HG02610 (cell line): ENCODE measurements around the gene HAND2.

ENCODE experiments used
- ATAC-seq: cut with Tn5 transposase; IDR thresholded peaks from one replicate; pipeline ENCODE4 v1.9.1; 2021; ENCODE audit warnings: mild to moderate bottlenecking, moderate library complexity; ENCODE audit not compliant: unreplicated experiment

Gene HAND2

DNA sequence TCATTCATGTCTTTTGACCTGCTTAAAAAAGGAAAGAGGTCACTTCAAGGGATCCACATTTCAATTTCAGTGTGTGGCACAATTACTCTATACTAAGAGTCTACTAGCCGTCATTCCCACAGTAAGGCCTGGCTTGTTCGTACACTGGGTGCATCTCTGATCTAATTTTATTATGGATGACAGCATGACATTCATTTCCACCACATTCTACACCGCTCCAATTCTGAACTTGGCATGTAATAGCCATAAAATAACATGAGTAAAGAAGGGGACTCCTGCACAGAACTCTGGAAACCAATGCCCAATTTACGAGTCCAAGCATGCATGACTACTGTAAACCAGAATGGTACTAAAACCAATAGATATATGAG lies 51.1 kb downstream of the HAND2 start:
- ATAC-seq: no peak

DNA sequence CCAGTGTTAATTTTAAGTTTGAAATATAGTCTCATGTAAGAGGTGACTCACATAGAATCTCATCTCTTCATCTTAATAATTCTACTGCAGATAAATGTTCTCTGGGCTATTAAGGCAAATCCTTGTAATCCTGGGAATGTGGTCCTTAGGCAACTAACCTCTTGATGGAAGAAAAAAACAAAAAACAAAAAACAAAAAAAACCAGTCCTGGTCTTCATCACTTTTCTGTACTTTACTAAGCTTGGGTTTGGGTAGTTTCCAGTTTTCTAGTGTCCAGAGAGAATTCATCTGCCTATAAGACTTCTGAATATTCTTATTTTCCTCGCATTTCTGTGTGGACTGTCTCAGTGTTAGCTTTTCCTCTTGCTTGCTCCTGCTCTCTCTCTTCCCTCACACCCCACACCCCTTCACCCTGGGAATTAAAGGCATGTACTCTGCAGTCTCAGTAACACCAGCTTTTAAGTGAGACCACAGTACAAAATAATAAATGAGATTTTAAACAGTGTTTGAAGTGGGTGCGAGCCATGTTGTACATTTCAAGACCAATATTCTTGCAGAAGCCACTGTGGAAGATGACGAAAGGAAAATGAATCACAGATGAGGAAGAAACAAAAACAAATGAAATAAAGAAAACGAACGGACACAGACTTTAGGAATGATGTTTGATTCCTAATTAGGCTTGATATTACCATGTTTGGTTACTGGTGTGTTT lies 51.7 kb downstream of the HAND2 start:
- no peak for ATAC-seq

DNA sequence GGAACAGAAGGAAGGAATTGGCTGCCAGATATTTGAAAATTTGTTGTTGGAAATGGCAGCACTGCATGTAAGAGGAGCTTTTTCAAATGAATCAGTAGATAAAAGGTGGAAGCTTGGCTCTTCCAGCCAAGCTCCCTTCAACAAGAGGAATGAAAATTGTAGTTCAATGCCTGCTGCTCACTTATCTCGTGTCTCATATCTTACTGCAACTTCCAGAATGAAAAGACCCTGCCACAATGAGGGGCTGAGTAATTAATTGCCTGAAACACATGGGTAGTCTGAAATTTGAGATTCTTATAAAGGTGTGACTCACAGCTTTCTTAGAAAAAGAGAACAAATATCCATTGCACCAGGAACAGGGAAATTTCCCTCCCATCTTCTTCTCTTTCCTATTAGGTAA lies 53.0 kb downstream of the HAND2 start:
- ATAC-seq: no peak
